PC-3 (cell line): Measurements from ENCODE around the gene BMF.

ENCODE experiments used
- CTCF ChIP-seq: fragments of 300-600 bp; sonication (generic); conservative IDR thresholded peaks from 2 replicates; pipeline ENCODE4 v1.5.1; 2017; ENCODE audit warnings: antibody characterized with exemption, low read depth, mild to moderate bottlenecking, low read length
- EZH2phosphoT487 ChIP-seq: fragments of 300-600 bp; sonication (generic); IDR thresholded peaks from 2 replicates; pipeline ENCODE4 v1.6.1; 2018; ENCODE audit warnings: mild to moderate bottlenecking, antibody characterized with exemption, low read length, borderline replicate concordance

- TF ChIP-seq CTCF (no peak), EZH2phosphoT487 (no peak)
Measured at GRCh38 chr15:40111888-40112287, 3.2 kb upstream of the BMF start.
